PC-3 (cell line): ENCODE measurements around the gene STXBP5. TPM values are rescaled to one million over a fixed set of nuclear protein-coding genes. Genes with fewer than 3 reads are reported as not detected.

Experiments used
- ATAC-seq: fragments of 200-7000 bp; cut with Tn5 transposase; 2 replicates; pipeline ENCODE4 v1.9.1; 2020; ENCODE audit warnings: mild to moderate bottlenecking, moderate library complexity
- BruUV-seq: library from RNA; stranded (reverse); fragments of 400-500 nt; replicated peaks from 2 replicates; lab custom pipeline; 2021; lab: Mats Ljungman, UMichigan
- CTCF ChIA-PET: fragments of 300-600 bp; sonication (Branson Sonifier 250); formaldehyde crosslinking; loops from one replicate; lab custom pipeline; 2022; ENCODE audit warnings: antibody characterized with exemption; lab: Charles Lee
- POLR2A ChIA-PET: fragments of 300-600 bp; sonication (Branson Sonifier 250); formaldehyde crosslinking; loops from one replicate; lab custom pipeline; 2022; ENCODE audit warnings: antibody characterized with exemption; ENCODE audit not compliant: unreplicated experiment; lab: Charles Lee
- DNase-seq: peaks from one replicate; pipeline ENCODE4 v3.0.0-alpha.2; 2015
- H2AFZ ChIP-seq: fragments of 300-600 bp; sonication (generic); 2 replicates; pipeline ENCODE4 v1.6.0; 2016; ENCODE audit warnings: antibody characterized with exemption, low read length
- H3F3A ChIP-seq: fragments of 300-600 bp; sonication (generic); one replicate; pipeline ENCODE4 v1.6.0; 2017; ENCODE audit warnings: antibody characterized with exemption, low read length, control low read depth, mild to moderate bottlenecking; ENCODE audit not compliant: unreplicated experiment
- H3K27ac ChIP-seq: fragments of 300-600 bp; sonication (generic); 2 replicates; pipeline ENCODE4 v1.5.1; 2016; ENCODE audit warnings: mild to moderate bottlenecking, low read length
- H3K27me3 ChIP-seq: fragments of 300-600 bp; sonication (generic); 2 replicates; pipeline ENCODE4 v1.6.1; 2016; ENCODE audit warnings: low read length, mixed read lengths
- H3K36me3 ChIP-seq: fragments of 300-600 bp; sonication (generic); 2 replicates; pipeline ENCODE4 v1.6.1; 2016; ENCODE audit warnings: low read depth, mixed run types, low read length, mixed read lengths
- H3K4me1 ChIP-seq: fragments of 300-600 bp; sonication (generic); 2 replicates; pipeline ENCODE4 v1.5.1; 2016; ENCODE audit warnings: low read length; ENCODE audit not compliant: insufficient read depth
- H3K4me2 ChIP-seq: fragments of 300-600 bp; sonication (generic); 2 replicates; pipeline ENCODE4 v1.6.0; 2016; ENCODE audit warnings: low read length
- H3K4me3 ChIP-seq: fragments of 300-600 bp; sonication (generic); 2 replicates; pipeline ENCODE4 v1.5.1; 2016; ENCODE audit warnings: mild to moderate bottlenecking, low read length, mixed read lengths
- H3K79me2 ChIP-seq: fragments of 300-600 bp; sonication (generic); 2 replicates; pipeline ENCODE4 v1.6.1; 2017; ENCODE audit warnings: low read length, mixed read lengths
- H3K9ac ChIP-seq: fragments of 300-600 bp; sonication (generic); 2 replicates; pipeline ENCODE4 v1.6.0; 2016; ENCODE audit warnings: mild to moderate bottlenecking, low read length
- H3K9me2 ChIP-seq: fragments of 300-600 bp; sonication (generic); replicated peaks from 2 replicates; pipeline ENCODE4 v1.6.1; 2016; ENCODE audit warnings: mixed run types, low read length, mixed read lengths
- H3K9me3 ChIP-seq: fragments of 300-600 bp; sonication (generic); 2 replicates; pipeline ENCODE4 v1.6.1; 2016; ENCODE audit warnings: low read length, mixed read lengths
- H4K20me1 ChIP-seq: fragments of 300-600 bp; sonication (generic); 2 replicates; pipeline ENCODE4 v1.6.1; 2016; ENCODE audit warnings: low read length, mixed read lengths
- CTCF ChIP-seq: fragments of 300-600 bp; sonication (generic); conservative IDR thresholded peaks from 2 replicates; pipeline ENCODE4 v1.5.1; 2017; ENCODE audit warnings: antibody characterized with exemption, low read depth, mild to moderate bottlenecking, low read length
- EZH2 ChIP-seq: fragments of 300-600 bp; sonication (generic); IDR thresholded peaks from one replicate; pipeline ENCODE4 v1.6.1; 2017; ENCODE audit warnings: antibody characterized with exemption, mild to moderate bottlenecking, low read length; ENCODE audit not compliant: unreplicated experiment
- EZH2phosphoT487 ChIP-seq: fragments of 300-600 bp; sonication (generic); IDR thresholded peaks from 2 replicates; pipeline ENCODE4 v1.6.1; 2018; ENCODE audit warnings: mild to moderate bottlenecking, antibody characterized with exemption, low read length, borderline replicate concordance
- intact Hi-C: fragments of 100-400 bp; cut with micrococcal nuclease; formaldehyde crosslinking; loops from 2 replicates; pipeline ENCODE4 v1.9.0; 2023
- total RNA-seq: library from RNA; depleted of rRNA; stranded (reverse); fragments of >200 nt; gene quantifications from 2 replicates; pipeline ENCODE4 v1.2.3, GENCODE V29; 2014

Gene STXBP5
- total RNA-seq, 1 experiment from 2014 or later: 12.9 TPM

GRCh38 chr6:147437615-147438014 is 233.4 kb downstream of the STXBP5 start:
- BruUV-seq: no TSS peak
- H3K9me3 ChIP-seq: no peaks in the 10 kb centered on the region
- ChIA-PET POLR2A (no interaction called here), CTCF (no interaction called here)
- H2AFZ ChIP-seq: no peak overlapping the region
- ATAC-seq: no peak
- H3K4me2 ChIP-seq: no peak overlapping the region
- intact Hi-C loops: no loop called here
- no peak overlapping the region for H3K27ac ChIP-seq
- no peaks in the 10 kb centered on the region for H3K9me2 ChIP-seq
- H3K4me3 ChIP-seq: no peak overlapping the region
- no peak for DNase-seq
- H3K27me3 ChIP-seq: 0 out of 2 replicates have a peak, but pooled peaks cover 9% of the 10 kb centered on the region
- no peaks in the 10 kb centered on the region for H3K36me3 ChIP-seq
- H3F3A ChIP-seq: no peaks in the 10 kb centered on the region
- no peaks in the 10 kb centered on the region for H3K79me2 ChIP-seq
- H3K9ac ChIP-seq: no peak overlapping the region
- no peaks in the 10 kb centered on the region for H4K20me1 ChIP-seq
- TF ChIP-seq CTCF: no peak
- no peak for TF ChIP-seq EZH2
- TF ChIP-seq EZH2phosphoT487: no peak
- H3K4me1 ChIP-seq: no peaks in the 10 kb centered on the region

- Histone ChIP-seq H3K4me3 (no peak overlapping the region), H3K9me3 (no peaks in the 10 kb centered on the region), H3K4me2 (no peak overlapping the region), H3K27ac (no peak overlapping the region), H3K4me1 (no peaks in the 10 kb centered on the region), H3K9me2 (no peaks in the 10 kb centered on the region), H3K36me3 (no peaks in the 10 kb centered on the region), H3K27me3 (0 out of 2 replicates have a peak, but pooled peaks cover 9% of the 10 kb centered on the region), H2AFZ (no peak overlapping the region), H3F3A (no peaks in the 10 kb centered on the region), H3K9ac (no peak overlapping the region), H3K79me2 (no peaks in the 10 kb centered on the region), H4K20me1 (no peaks in the 10 kb centered on the region)
- no peak for DNase-seq
- CTCF ChIA-PET: no interaction called here
- POLR2A ChIA-PET: interaction anchor here (0.7 kb wide), 1 partner anchor 1038 kb away, joined by 3 read pairs; no protein-coding TSS in a partner anchor
- intact Hi-C loops: no loop called here
- no peak for ATAC-seq
- no TSS peak for BruUV-seq
- TF ChIP-seq EZH2 (no peak), EZH2phosphoT487 (no peak), CTCF (no peak)
Measured at GRCh38 chr6:147438758-147439528, 234.7 kb downstream of the STXBP5 start.
